ENCODE data around the gene FGF14.

FGF14 gene

DNA sequence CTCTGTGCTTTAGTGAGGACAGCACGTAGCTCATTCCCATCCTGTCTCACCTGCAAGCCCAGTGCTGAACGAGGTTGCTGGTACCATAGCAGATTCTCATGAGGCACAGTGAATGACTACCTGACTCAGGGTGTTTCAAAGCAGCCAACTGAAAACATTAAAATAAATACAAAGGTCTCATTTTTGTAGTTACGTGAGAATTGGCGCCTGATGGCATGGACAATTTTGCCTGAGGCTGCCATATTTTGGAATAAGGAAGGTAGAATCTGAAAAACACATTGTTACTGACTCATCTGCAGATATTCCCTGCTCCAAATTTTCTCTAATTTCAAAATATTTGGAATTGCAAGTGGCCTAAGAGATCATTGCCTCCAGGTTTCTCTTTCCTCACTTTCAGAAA is 429.7 kb downstream of the FGF14 start:
- Histone ChIP-seq H3K27me3 (ENCODE audit: low read depth, low read length) (no peaks in the 10 kb centered on the region), H3K4me3 (ENCODE audit: low read depth in 1 of 2, low read length in 2 of 2) (no peak overlapping the region), H3K27ac (ENCODE audit: low read length) (no peak overlapping the region), H3K36me3 (ENCODE audit: control insufficient read depth in 1 of 2, insufficient read depth in 2 of 2, low read length in 2 of 2) (no peaks in the 10 kb centered on the region), H3K4me1 (ENCODE audit: control insufficient read depth in 1 of 2, insufficient read depth in 2 of 2, low read length in 2 of 2) (no peaks in the 10 kb centered on the region), H3K9me3 (ENCODE audit: control insufficient read depth in 1 of 2, low read length in 2 of 2) (no peaks in the 10 kb centered on the region)

DNA sequence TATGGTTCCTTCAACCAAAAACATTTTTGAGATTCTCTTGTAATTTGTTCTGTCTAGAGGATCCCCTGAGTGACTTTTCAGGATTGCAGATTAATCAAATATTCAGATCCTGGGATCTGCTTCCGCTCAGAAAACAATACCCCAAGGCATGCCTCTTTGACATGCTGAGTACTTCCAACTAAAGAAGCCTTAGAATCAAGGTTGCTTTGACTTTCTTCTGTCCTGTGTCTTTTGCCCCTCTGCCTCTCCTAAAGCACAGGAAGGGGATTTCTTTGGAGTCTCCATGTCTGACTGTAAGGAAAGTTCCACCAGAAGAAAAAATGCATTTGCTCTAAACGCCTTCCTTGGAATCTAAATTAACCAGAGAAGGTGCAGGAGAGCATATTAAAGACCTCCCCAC is 431.5 kb downstream of the FGF14 start:
- no peaks in the 10 kb centered on the region for H3K36me3 ChIP-seq (ENCODE audit: control insufficient read depth in 1 of 2, insufficient read depth in 2 of 2, low read length in 2 of 2)
- H3K27me3 ChIP-seq (ENCODE audit: low read depth, low read length): no peaks in the 10 kb centered on the region
- no peak overlapping the region for H3K4me3 ChIP-seq (ENCODE audit: low read depth in 1 of 2, low read length in 2 of 2)
- no peak overlapping the region for H3K27ac ChIP-seq (ENCODE audit: low read length)
- H3K4me1 ChIP-seq (ENCODE audit: control insufficient read depth in 1 of 2, insufficient read depth in 2 of 2, low read length in 2 of 2): no peaks in the 10 kb centered on the region
- no peaks in the 10 kb centered on the region for H3K9me3 ChIP-seq (ENCODE audit: control insufficient read depth in 1 of 2, low read length in 2 of 2)

DNA sequence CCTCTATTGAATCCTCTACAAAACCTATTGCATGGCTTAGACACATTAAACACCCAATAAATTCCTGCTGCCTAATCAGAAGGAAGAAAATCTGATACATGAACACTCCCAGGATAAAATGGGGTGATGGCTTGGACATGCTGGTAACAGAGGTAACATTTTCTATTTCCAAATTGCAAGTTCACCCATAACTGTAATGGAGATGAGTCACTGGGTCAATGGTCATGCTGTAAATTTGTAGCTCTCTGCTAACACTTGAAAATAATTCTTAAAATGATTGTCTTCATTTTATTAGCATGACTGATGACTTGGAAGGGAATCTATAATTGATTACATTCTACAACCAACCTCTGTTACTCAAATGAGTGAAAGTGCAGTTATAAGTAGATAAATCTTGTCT is 434.1 kb downstream of the FGF14 start:
- no peaks in the 10 kb centered on the region for H3K27me3 ChIP-seq (ENCODE audit: low read depth, low read length)
- H3K9me3 ChIP-seq (ENCODE audit: control insufficient read depth in 1 of 2, low read length in 2 of 2): no peaks in the 10 kb centered on the region
- no peaks in the 10 kb centered on the region for H3K36me3 ChIP-seq (ENCODE audit: control insufficient read depth in 1 of 2, insufficient read depth in 2 of 2, low read length in 2 of 2)
- H3K4me1 ChIP-seq (ENCODE audit: control insufficient read depth in 1 of 2, insufficient read depth in 2 of 2, low read length in 2 of 2): no peaks in the 10 kb centered on the region
- H3K27ac ChIP-seq (ENCODE audit: low read length): no peak overlapping the region
- no peak overlapping the region for H3K4me3 ChIP-seq (ENCODE audit: low read depth in 1 of 2, low read length in 2 of 2)

DNA sequence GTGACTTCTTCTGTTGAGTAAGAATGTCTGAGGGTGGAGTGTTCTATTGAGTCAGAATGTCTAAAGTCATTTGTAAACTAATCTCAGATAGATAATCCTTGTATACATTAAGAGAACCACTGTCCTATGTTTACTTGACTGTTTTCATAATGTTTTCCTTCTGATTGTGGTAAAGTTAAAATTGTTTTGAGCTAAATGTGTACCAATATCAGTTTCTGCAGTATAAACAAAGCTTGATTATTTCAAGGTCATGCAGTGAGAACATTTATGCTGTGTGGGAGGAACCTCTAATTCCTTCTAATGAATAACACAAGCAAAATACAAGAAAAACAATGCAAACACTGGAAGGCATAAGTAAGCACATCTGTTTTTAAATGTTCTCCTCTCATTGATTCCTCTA is 434.6 kb downstream of the FGF14 start:
- Histone ChIP-seq H3K4me3 (ENCODE audit: low read depth in 1 of 2, low read length in 2 of 2) (no peak overlapping the region), H3K36me3 (ENCODE audit: control insufficient read depth in 1 of 2, insufficient read depth in 2 of 2, low read length in 2 of 2) (no peaks in the 10 kb centered on the region), H3K27me3 (ENCODE audit: low read depth, low read length) (no peaks in the 10 kb centered on the region), H3K27ac (ENCODE audit: low read length) (no peak overlapping the region), H3K9me3 (ENCODE audit: control insufficient read depth in 1 of 2, low read length in 2 of 2) (no peaks in the 10 kb centered on the region), H3K4me1 (ENCODE audit: control insufficient read depth in 1 of 2, insufficient read depth in 2 of 2, low read length in 2 of 2) (no peaks in the 10 kb centered on the region)

DNA sequence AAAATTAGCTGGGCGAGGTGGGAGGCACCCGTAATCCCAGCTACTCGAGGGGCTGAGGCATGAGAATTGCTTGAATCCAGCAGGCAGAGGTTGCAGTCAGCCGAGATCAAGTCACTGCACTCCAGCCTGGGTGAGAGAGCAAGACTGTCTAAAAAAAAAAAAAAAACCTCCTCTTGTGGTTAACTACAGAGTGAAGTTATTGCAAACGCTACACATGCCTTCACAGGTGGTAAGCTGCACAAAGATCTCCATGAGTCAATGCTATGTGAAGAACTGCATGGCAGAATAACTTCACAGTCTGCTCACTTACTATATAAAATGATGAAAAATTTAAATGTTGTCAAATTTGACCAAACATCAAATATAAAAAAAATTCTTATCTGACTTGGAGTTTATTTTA is 436.8 kb downstream of the FGF14 start:
- Histone ChIP-seq H3K9me3 (ENCODE audit: control insufficient read depth in 1 of 2, low read length in 2 of 2) (no peaks in the 10 kb centered on the region), H3K27me3 (ENCODE audit: low read depth, low read length) (no peaks in the 10 kb centered on the region), H3K4me1 (ENCODE audit: control insufficient read depth in 1 of 2, insufficient read depth in 2 of 2, low read length in 2 of 2) (no peaks in the 10 kb centered on the region), H3K36me3 (ENCODE audit: control insufficient read depth in 1 of 2, insufficient read depth in 2 of 2, low read length in 2 of 2) (no peaks in the 10 kb centered on the region), H3K27ac (ENCODE audit: low read length) (no peak overlapping the region), H3K4me3 (ENCODE audit: low read depth in 1 of 2, low read length in 2 of 2) (no peak overlapping the region)

- Histone ChIP-seq H3K4me3 (ENCODE audit: low read depth in 1 of 2, low read length in 2 of 2) (no peak overlapping the region), H3K4me1 (ENCODE audit: control insufficient read depth in 1 of 2, insufficient read depth in 2 of 2, low read length in 2 of 2) (no peaks in the 10 kb centered on the region), H3K27ac (ENCODE audit: low read length) (no peak overlapping the region), H3K36me3 (ENCODE audit: control insufficient read depth in 1 of 2, insufficient read depth in 2 of 2, low read length in 2 of 2) (no peaks in the 10 kb centered on the region), H3K27me3 (ENCODE audit: low read depth, low read length) (no peaks in the 10 kb centered on the region), H3K9me3 (ENCODE audit: control insufficient read depth in 1 of 2, low read length in 2 of 2) (no peaks in the 10 kb centered on the region)
Measured at GRCh38 chr13:101959016-101959415, 442.8 kb downstream of the FGF14 start.

DNA sequence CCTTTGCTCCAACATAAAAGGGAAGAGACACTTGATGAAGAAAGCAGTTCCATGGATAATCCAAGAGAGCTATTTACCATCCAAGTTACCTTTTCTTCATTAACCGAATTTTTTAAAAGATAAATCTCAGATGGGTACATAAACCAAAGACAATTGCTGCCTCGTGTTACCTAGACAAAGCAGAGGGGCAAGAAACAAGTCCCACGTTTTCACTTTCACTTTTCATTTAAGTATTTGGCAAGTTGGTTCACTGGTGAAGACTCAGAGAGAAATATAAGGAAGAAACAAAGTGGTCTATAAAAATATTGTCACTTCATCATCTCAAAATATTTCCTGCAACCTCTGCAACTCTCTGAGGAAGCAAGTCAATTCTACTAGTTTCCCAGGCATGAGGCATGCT is 446.1 kb downstream of the FGF14 start:
- no peaks in the 10 kb centered on the region for H3K27me3 ChIP-seq (ENCODE audit: low read depth, low read length)
- H3K27ac ChIP-seq (ENCODE audit: low read length): no peak overlapping the region
- H3K36me3 ChIP-seq (ENCODE audit: control insufficient read depth in 1 of 2, insufficient read depth in 2 of 2, low read length in 2 of 2): no peaks in the 10 kb centered on the region
- H3K4me3 ChIP-seq (ENCODE audit: low read depth in 1 of 2, low read length in 2 of 2): peak overlapping the region in 1 of 2 donors; percentile 0
- H3K9me3 ChIP-seq (ENCODE audit: control insufficient read depth in 1 of 2, low read length in 2 of 2): no peaks in the 10 kb centered on the region
- no peaks in the 10 kb centered on the region for H3K4me1 ChIP-seq (ENCODE audit: control insufficient read depth in 1 of 2, insufficient read depth in 2 of 2, low read length in 2 of 2)

DNA sequence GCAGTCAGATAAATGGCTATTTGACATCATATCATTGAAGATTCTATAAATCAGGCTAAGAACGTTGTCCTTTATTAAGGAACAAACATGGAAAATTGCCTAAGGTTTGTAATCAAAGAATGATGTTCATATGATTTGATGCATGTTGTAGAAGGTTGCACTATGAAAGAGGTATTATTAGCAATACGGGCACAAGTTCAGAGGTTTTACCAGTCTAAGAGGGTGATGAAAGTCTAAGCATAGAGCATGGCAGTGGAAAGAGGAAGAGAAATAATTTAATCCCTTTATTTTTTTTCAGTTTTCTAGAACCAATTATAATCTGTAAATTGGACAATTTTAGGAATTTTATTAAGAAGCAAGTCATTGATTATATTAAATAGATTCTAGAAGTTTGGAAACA is 450.7 kb downstream of the FGF14 start:
- Histone ChIP-seq H3K4me1 (ENCODE audit: control insufficient read depth in 1 of 2, insufficient read depth in 2 of 2, low read length in 2 of 2) (no peaks in the 10 kb centered on the region), H3K27me3 (ENCODE audit: low read depth, low read length) (no peaks in the 10 kb centered on the region), H3K36me3 (ENCODE audit: control insufficient read depth in 1 of 2, insufficient read depth in 2 of 2, low read length in 2 of 2) (no peaks in the 10 kb centered on the region), H3K27ac (ENCODE audit: low read length) (no peak overlapping the region), H3K4me3 (ENCODE audit: low read depth in 1 of 2, low read length in 2 of 2) (no peak overlapping the region), H3K9me3 (ENCODE audit: control insufficient read depth in 1 of 2, low read length in 2 of 2) (no peaks in the 10 kb centered on the region)

- no peak overlapping the region for H3K27ac ChIP-seq (ENCODE audit: low read length)
- H3K9me3 ChIP-seq (ENCODE audit: control insufficient read depth in 1 of 2, low read length in 2 of 2): no peaks in the 10 kb centered on the region
- no peak overlapping the region for H3K4me3 ChIP-seq (ENCODE audit: low read depth in 1 of 2, low read length in 2 of 2)
- H3K27me3 ChIP-seq (ENCODE audit: low read depth, low read length): no peaks in the 10 kb centered on the region
- H3K36me3 ChIP-seq (ENCODE audit: control insufficient read depth in 1 of 2, insufficient read depth in 2 of 2, low read length in 2 of 2): no peaks in the 10 kb centered on the region
- H3K4me1 ChIP-seq (ENCODE audit: control insufficient read depth in 1 of 2, insufficient read depth in 2 of 2, low read length in 2 of 2): no peaks in the 10 kb centered on the region
Measured at GRCh38 chr13:101949681-101950080, 452.2 kb downstream of the FGF14 start.

GRCh38 chr13:101946401-101946800 is 455.4 kb downstream of the FGF14 start:
- Histone ChIP-seq H3K27ac (ENCODE audit: low read length) (no peak overlapping the region), H3K27me3 (ENCODE audit: low read depth, low read length) (no peaks in the 10 kb centered on the region), H3K36me3 (ENCODE audit: control insufficient read depth in 1 of 2, insufficient read depth in 2 of 2, low read length in 2 of 2) (no peaks in the 10 kb centered on the region), H3K4me1 (ENCODE audit: control insufficient read depth in 1 of 2, insufficient read depth in 2 of 2, low read length in 2 of 2) (peaks cover 0 to 5% of the 10 kb centered on the region in 2 donors), H3K4me3 (ENCODE audit: low read depth in 1 of 2, low read length in 2 of 2) (no peak overlapping the region), H3K9me3 (ENCODE audit: control insufficient read depth in 1 of 2, low read length in 2 of 2) (no peaks in the 10 kb centered on the region)

DNA sequence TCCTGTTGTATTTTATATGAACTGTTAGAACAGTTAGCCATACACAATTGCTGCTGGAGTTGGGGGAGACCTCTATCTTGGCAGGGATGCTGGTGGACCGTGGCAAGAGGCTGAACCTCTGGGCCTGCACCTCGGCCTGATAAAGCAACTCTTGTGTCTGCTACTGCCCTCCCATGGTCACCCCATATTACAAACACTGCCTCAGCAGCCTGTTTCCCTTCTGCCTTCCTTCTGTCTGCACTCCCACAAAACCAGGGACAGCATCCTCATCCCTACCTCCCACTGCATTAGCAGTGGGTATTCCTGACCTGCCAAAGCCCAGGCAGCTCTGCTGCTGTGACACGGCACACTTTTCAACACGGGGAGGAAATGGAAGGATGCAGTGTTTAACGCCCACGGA is 456.4 kb downstream of the FGF14 start:
- no peaks in the 10 kb centered on the region for H3K9me3 ChIP-seq (ENCODE audit: control insufficient read depth in 1 of 2, low read length in 2 of 2)
- H3K4me1 ChIP-seq (ENCODE audit: control insufficient read depth in 1 of 2, insufficient read depth in 2 of 2, low read length in 2 of 2): peaks cover 0 to 5% of the 10 kb centered on the region in 2 donors
- H3K4me3 ChIP-seq (ENCODE audit: low read depth in 1 of 2, low read length in 2 of 2): no peak overlapping the region
- no peak overlapping the region for H3K27ac ChIP-seq (ENCODE audit: low read length)
- no peaks in the 10 kb centered on the region for H3K36me3 ChIP-seq (ENCODE audit: control insufficient read depth in 1 of 2, insufficient read depth in 2 of 2, low read length in 2 of 2)
- no peaks in the 10 kb centered on the region for H3K27me3 ChIP-seq (ENCODE audit: low read depth, low read length)

DNA sequence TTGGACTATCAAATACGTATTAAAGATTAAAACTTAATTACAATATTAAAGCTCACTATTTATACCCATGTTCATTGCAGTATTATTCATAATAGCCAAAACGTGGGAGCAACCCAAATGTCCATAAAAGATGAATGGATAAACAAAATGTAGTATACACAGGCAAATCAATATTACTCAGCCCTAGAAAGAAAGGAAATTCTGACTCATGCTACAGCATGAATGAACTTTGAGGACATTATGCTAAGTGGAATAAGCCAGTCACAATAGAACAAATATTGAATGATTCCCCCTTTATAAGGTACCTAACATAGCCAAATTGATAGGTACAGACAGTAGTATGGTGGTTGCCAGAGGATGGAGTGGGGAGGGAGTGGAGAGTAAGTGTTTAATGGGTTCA is 457.3 kb downstream of the FGF14 start:
- H3K4me1 ChIP-seq (ENCODE audit: control insufficient read depth in 1 of 2, insufficient read depth in 2 of 2, low read length in 2 of 2): peaks cover 0 to 5% of the 10 kb centered on the region in 2 donors
- H3K27me3 ChIP-seq (ENCODE audit: low read depth, low read length): no peaks in the 10 kb centered on the region
- no peak overlapping the region for H3K4me3 ChIP-seq (ENCODE audit: low read depth in 1 of 2, low read length in 2 of 2)
- no peaks in the 10 kb centered on the region for H3K9me3 ChIP-seq (ENCODE audit: control insufficient read depth in 1 of 2, low read length in 2 of 2)
- H3K36me3 ChIP-seq (ENCODE audit: control insufficient read depth in 1 of 2, insufficient read depth in 2 of 2, low read length in 2 of 2): no peaks in the 10 kb centered on the region
- no peak overlapping the region for H3K27ac ChIP-seq (ENCODE audit: low read length)

Measured in muscle layer of duodenum (tissue), 2 donors.